ENCODE measurements around the gene ACADSB.
A peak's percentile ranks its signal among the peaks of the same experiment; 100 is the strongest.

Gene ACADSB

GRCh38 chr10:123001370-123001769 is 7.4 kb upstream of the ACADSB start:
- Histone ChIP-seq H3K27ac (ENCODE audit: low read depth, low read length) (no peak overlapping the region), H3K36me3 (ENCODE audit: control insufficient read depth, insufficient read depth, low read length) (peaks cover 17% of the 10 kb centered on the region), H3K9ac (ENCODE audit: low read depth, low read length) (no peak overlapping the region), H3K4me1 (ENCODE audit: control insufficient read depth, insufficient read depth, low read length) (peaks cover 3% of the 10 kb centered on the region; the same call in 1 of the 2 replicates), H3K4me3 (ENCODE audit: low read depth, low read length) (no peak overlapping the region), H3K9me3 (ENCODE audit: control insufficient read depth, insufficient read depth, low read length) (no peaks in the 10 kb centered on the region), H3K27me3 (ENCODE audit: control insufficient read depth, insufficient read depth, low read length) (no peaks in the 10 kb centered on the region)

- no peaks in the 10 kb centered on the region for H3K9me3 ChIP-seq (ENCODE audit: control insufficient read depth, insufficient read depth, low read length)
- H3K27me3 ChIP-seq (ENCODE audit: control insufficient read depth, insufficient read depth, low read length), result no peaks in the 10 kb centered on the region
- H3K27ac ChIP-seq (ENCODE audit: low read depth, low read length), result no peak overlapping the region
- no peak overlapping the region for H3K9ac ChIP-seq (ENCODE audit: low read depth, low read length)
- H3K36me3 ChIP-seq (ENCODE audit: control insufficient read depth, insufficient read depth, low read length), result peaks cover 2% of the 10 kb centered on the region; the same call in 1 of the 2 replicates
- H3K4me3 ChIP-seq (ENCODE audit: low read depth, low read length), result no peak overlapping the region
- peaks cover 8% of the 10 kb centered on the region; the same call in 1 of the 2 replicates for H3K4me1 ChIP-seq (ENCODE audit: control insufficient read depth, insufficient read depth, low read length)
Measured at GRCh38 chr10:123004298-123004697, 4.5 kb upstream of the ACADSB start.

- Histone ChIP-seq H3K9ac (ENCODE audit: low read depth, low read length) (peak overlapping the region; percentile 88), H3K27me3 (ENCODE audit: control insufficient read depth, insufficient read depth, low read length) (peaks cover 19% of the 10 kb centered on the region), H3K36me3 (ENCODE audit: control insufficient read depth, insufficient read depth, low read length) (peaks cover 2% of the 10 kb centered on the region; the same call in 1 of the 2 replicates), H3K27ac (ENCODE audit: low read depth, low read length) (peak overlapping the region; percentile 90), H3K4me1 (ENCODE audit: control insufficient read depth, insufficient read depth, low read length) (peaks cover 13% of the 10 kb centered on the region), H3K9me3 (ENCODE audit: control insufficient read depth, insufficient read depth, low read length) (no peaks in the 10 kb centered on the region), H3K4me3 (ENCODE audit: low read depth, low read length) (peak overlapping the region; percentile 96)
Measured at GRCh38 chr10:123007558-123008354, 1.1 kb upstream of the ACADSB start.

GRCh38 chr10:123009105-123009820 is 457 bp downstream of the ACADSB start:
- peak overlapping the region; percentile 31 for H3K27ac ChIP-seq (ENCODE audit: low read depth, low read length)
- peaks cover 13% of the 10 kb centered on the region for H3K4me1 ChIP-seq (ENCODE audit: control insufficient read depth, insufficient read depth, low read length)
- no peaks in the 10 kb centered on the region for H3K9me3 ChIP-seq (ENCODE audit: control insufficient read depth, insufficient read depth, low read length)
- peak overlapping the region; percentile 41 for H3K9ac ChIP-seq (ENCODE audit: low read depth, low read length)
- H3K27me3 ChIP-seq (ENCODE audit: control insufficient read depth, insufficient read depth, low read length), result peaks cover 19% of the 10 kb centered on the region
- H3K4me3 ChIP-seq (ENCODE audit: low read depth, low read length), result peak overlapping the region; percentile 74
- H3K36me3 ChIP-seq (ENCODE audit: control insufficient read depth, insufficient read depth, low read length), result peaks cover 1% of the 10 kb centered on the region; the same call in 1 of the 2 replicates

- no peak overlapping the region for H3K27ac ChIP-seq (ENCODE audit: low read depth, low read length)
- no peak overlapping the region for H3K9ac ChIP-seq (ENCODE audit: low read depth, low read length)
- H3K9me3 ChIP-seq (ENCODE audit: control insufficient read depth, insufficient read depth, low read length), result no peaks in the 10 kb centered on the region
- peaks cover 19% of the 10 kb centered on the region for H3K27me3 ChIP-seq (ENCODE audit: control insufficient read depth, insufficient read depth, low read length)
- H3K4me3 ChIP-seq (ENCODE audit: low read depth, low read length), result no peak overlapping the region
- H3K4me1 ChIP-seq (ENCODE audit: control insufficient read depth, insufficient read depth, low read length), result peaks cover 35% of the 10 kb centered on the region
- H3K36me3 ChIP-seq (ENCODE audit: control insufficient read depth, insufficient read depth, low read length), result no peaks in the 10 kb centered on the region
Measured at GRCh38 chr10:123011987-123012386, 3.2 kb downstream of the ACADSB start.

- Histone ChIP-seq H3K27me3 (ENCODE audit: control insufficient read depth, insufficient read depth, low read length) (peaks cover 19% of the 10 kb centered on the region), H3K9ac (ENCODE audit: low read depth, low read length) (no peak overlapping the region), H3K36me3 (ENCODE audit: control insufficient read depth, insufficient read depth, low read length) (no peaks in the 10 kb centered on the region), H3K9me3 (ENCODE audit: control insufficient read depth, insufficient read depth, low read length) (no peaks in the 10 kb centered on the region), H3K4me1 (ENCODE audit: control insufficient read depth, insufficient read depth, low read length) (peaks cover 41% of the 10 kb centered on the region), H3K4me3 (ENCODE audit: low read depth, low read length) (no peak overlapping the region), H3K27ac (ENCODE audit: low read depth, low read length) (no peak overlapping the region)
Measured at GRCh38 chr10:123013456-123014419, 4.9 kb downstream of the ACADSB start.

- Histone ChIP-seq H3K36me3 (ENCODE audit: control insufficient read depth, insufficient read depth, low read length) (no peaks in the 10 kb centered on the region), H3K4me3 (ENCODE audit: low read depth, low read length) (no peak overlapping the region), H3K27me3 (ENCODE audit: control insufficient read depth, insufficient read depth, low read length) (peaks cover 15% of the 10 kb centered on the region), H3K9ac (ENCODE audit: low read depth, low read length) (no peak overlapping the region), H3K27ac (ENCODE audit: low read depth, low read length) (no peak overlapping the region), H3K9me3 (ENCODE audit: control insufficient read depth, insufficient read depth, low read length) (no peaks in the 10 kb centered on the region), H3K4me1 (ENCODE audit: control insufficient read depth, insufficient read depth, low read length) (peaks cover 48% of the 10 kb centered on the region)
Measured at GRCh38 chr10:123014772-123015171, 6.0 kb downstream of the ACADSB start.

- H3K9me3 ChIP-seq (ENCODE audit: control insufficient read depth, insufficient read depth, low read length), result no peaks in the 10 kb centered on the region
- peaks cover 57% of the 10 kb centered on the region for H3K4me1 ChIP-seq (ENCODE audit: control insufficient read depth, insufficient read depth, low read length)
- no peak overlapping the region for H3K27ac ChIP-seq (ENCODE audit: low read depth, low read length)
- no peak overlapping the region for H3K9ac ChIP-seq (ENCODE audit: low read depth, low read length)
- peaks cover under 1% of the 10 kb centered on the region; the same call in 1 of the 2 replicates for H3K27me3 ChIP-seq (ENCODE audit: control insufficient read depth, insufficient read depth, low read length)
- H3K4me3 ChIP-seq (ENCODE audit: low read depth, low read length), result no peak overlapping the region
- H3K36me3 ChIP-seq (ENCODE audit: control insufficient read depth, insufficient read depth, low read length), result no peaks in the 10 kb centered on the region
Measured at GRCh38 chr10:123016228-123016627, 7.4 kb downstream of the ACADSB start.

- no peak overlapping the region for H3K9ac ChIP-seq (ENCODE audit: low read depth, low read length)
- H3K4me1 ChIP-seq (ENCODE audit: control insufficient read depth, insufficient read depth, low read length), result peaks cover 62% of the 10 kb centered on the region
- no peaks in the 10 kb centered on the region for H3K36me3 ChIP-seq (ENCODE audit: control insufficient read depth, insufficient read depth, low read length)
- H3K27ac ChIP-seq (ENCODE audit: low read depth, low read length), result peak overlapping the region; percentile 84
- peak overlapping the region; percentile 1; the same call in 1 of the 2 replicates for H3K4me3 ChIP-seq (ENCODE audit: low read depth, low read length)
- H3K9me3 ChIP-seq (ENCODE audit: control insufficient read depth, insufficient read depth, low read length), result no peaks in the 10 kb centered on the region
- H3K27me3 ChIP-seq (ENCODE audit: control insufficient read depth, insufficient read depth, low read length), result peaks cover 3% of the 10 kb centered on the region; the same call in 1 of the 2 replicates
Measured at GRCh38 chr10:123017421-123018165, 8.8 kb downstream of the ACADSB start.

- H3K9ac ChIP-seq (ENCODE audit: low read depth, low read length), result no peak overlapping the region
Measured at GRCh38 chr10:123018531-123018930, 9.7 kb downstream of the ACADSB start.

More at GRCh38 chr10:123018531-123018930, 9.7 kb downstream of the ACADSB start:
- Histone ChIP-seq H3K36me3 (ENCODE audit: control insufficient read depth, insufficient read depth, low read length) (no peaks in the 10 kb centered on the region), H3K27ac (ENCODE audit: low read depth, low read length) (peak overlapping the region; percentile 84), H3K4me3 (ENCODE audit: low read depth, low read length) (no peak overlapping the region), H3K4me1 (ENCODE audit: control insufficient read depth, insufficient read depth, low read length) (peaks cover 63% of the 10 kb centered on the region), H3K27me3 (ENCODE audit: control insufficient read depth, insufficient read depth, low read length) (peaks cover 3% of the 10 kb centered on the region; the same call in 1 of the 2 replicates), H3K9me3 (ENCODE audit: control insufficient read depth, insufficient read depth, low read length) (no peaks in the 10 kb centered on the region)

Measured in HUES48 (cell line).